HG03064 (cell line): ENCODE results near the gene PRM1.
"Not testable (repeated sequence)": the region's sequence is repeated elsewhere in the genome, so short reads cannot be mapped to it uniquely, and the experiment has no call there.

ENCODE experiments used
- ATAC-seq: cut with Tn5 transposase; IDR thresholded peaks from one replicate; pipeline ENCODE4 v1.9.1; 2021; ENCODE audit warnings: low read depth; ENCODE audit not compliant: unreplicated experiment

The PRM1 gene

DNA sequence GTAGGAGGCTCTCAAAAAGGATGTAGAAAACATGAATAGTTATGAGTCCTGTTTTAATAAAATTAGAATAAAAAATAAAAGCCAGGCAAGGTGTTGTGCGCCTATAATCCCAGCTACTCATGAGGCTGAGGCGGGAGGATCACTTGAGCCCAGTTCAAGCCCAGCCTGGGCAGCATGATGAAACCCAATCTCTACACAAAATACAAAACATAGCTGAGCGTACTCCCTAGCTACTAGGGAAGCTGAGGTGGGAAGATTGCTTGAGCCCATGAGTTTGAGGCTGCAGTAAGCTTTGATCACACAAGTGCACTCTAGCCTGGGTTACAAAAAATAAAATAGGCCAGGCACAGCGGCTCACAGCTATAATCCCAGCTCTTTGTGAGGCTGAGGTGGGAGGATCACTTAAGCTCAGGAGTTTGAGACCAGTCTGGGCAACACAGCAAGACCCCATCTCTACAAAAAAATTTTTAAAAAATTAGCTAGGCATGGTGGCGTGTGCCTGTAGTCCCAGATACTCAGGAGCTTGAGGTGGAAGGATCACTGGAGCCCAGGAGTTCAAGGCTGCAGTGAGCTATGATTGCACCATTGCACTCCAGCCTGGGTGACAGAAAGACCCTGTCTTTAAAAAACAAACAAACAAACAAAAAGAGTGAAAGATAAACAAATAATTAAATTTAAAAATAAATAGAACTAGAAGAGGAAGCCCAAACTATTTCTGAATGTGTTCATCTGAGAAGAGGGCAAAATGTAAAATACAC lies 17.2 kb upstream of the PRM1 start:
- no peak for ATAC-seq

DNA sequence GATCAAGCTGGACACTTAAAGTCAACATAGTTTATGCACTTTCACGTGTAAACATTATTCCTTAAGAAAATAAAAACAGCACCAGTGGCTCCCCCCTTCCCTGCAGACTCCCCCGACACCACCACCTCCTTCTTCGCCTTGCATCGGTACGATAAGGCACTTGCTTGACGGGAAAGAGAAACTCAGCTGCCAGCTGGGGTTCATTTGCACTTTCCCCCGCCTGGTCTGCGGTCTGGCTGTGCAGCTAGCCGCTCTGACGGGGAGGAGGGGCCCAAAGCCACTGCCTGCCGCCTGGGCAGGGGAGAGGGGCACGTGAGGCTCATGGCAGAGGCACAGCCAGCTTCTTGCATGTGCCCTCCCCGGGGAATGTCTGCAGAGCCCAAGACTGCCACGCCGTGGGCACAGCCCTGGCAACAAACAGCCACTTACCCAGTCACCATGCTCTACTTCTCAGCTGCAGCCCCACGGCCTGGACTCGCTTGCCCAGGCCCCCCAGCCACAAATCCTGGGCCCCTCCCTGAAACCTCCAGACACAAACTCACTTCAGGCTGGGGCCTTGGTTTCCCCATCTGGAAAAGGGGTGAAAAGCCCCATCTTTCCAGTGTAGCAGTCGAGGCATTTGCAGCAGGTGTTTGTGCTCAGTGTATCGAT lies 16.5 kb upstream of the PRM1 start:
- ATAC-seq = peak; percentile 71

DNA sequence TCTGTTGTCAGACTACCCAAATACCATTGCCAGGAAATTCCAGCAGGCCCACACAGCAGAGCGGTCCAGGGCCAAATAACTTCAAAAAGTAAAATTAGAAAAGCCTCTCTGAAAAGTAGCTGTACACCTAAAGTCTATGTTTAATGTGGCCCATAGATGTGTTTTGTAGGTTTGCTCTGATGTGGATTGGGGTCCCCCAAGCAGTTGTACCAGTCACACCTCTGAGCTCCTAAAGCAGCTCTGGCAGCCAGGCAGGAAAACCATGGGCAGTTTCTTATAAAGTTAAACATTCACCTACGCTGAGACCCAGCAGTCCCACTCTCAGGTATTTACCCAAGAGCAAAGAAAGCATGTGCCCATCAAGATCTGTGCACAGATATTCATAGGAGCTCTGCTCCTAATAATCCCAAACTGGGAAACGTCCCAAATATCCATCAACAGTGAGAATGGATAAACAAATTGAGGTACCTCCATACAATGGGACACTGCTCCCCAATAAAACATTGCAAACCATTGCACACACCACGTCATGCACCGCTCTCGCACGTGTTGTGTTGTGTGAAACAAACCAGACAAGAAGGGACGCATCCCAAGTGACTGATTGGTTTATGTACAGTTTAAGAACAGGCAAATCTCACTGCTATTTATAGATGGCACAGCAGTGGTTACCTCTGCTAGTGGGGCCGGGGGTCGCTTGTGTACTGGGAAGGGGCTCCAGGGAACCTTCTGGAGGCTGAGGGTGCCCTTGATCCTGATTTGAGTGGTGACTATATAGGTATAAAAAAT lies 15.8 kb upstream of the PRM1 start:
- peak; percentile 10 for ATAC-seq

DNA sequence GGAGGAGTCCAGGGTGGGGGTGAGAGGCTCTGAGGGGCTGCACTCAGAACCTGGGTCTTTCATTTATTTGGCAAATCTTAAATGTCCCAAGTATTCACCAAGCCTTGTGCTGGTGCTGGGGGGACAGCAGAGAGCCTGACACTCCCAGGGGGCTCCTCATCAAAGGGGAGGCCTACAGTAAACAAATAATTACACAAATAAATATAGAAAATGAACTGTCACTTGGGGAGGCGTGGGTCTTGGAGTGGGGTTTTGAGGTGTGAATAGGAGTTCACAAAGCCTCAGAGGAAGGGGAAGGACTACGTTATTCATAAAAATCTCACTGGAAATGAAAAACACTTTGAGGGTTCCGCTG lies 15.2 kb upstream of the PRM1 start:
- no peak for ATAC-seq

DNA sequence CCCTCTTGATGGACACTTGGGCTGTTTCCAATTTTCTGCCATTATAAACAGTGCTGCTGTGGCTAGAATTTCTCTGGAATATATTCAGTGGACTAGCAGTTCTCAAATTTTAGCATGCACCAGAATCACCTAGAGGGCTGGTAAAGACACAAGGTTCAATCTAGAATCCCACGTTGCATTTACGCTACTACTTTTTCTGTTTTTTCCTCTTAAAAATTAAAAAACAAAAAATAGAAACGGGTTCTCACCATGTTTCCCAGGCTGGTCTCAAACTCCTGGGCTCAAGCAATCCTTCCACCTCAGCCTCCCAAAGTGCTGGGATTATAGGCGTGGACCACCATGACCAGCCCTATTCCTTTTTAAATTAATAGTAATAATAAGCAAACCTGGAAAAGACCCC lies 14.5 kb upstream of the PRM1 start:
- no peak for ATAC-seq

DNA sequence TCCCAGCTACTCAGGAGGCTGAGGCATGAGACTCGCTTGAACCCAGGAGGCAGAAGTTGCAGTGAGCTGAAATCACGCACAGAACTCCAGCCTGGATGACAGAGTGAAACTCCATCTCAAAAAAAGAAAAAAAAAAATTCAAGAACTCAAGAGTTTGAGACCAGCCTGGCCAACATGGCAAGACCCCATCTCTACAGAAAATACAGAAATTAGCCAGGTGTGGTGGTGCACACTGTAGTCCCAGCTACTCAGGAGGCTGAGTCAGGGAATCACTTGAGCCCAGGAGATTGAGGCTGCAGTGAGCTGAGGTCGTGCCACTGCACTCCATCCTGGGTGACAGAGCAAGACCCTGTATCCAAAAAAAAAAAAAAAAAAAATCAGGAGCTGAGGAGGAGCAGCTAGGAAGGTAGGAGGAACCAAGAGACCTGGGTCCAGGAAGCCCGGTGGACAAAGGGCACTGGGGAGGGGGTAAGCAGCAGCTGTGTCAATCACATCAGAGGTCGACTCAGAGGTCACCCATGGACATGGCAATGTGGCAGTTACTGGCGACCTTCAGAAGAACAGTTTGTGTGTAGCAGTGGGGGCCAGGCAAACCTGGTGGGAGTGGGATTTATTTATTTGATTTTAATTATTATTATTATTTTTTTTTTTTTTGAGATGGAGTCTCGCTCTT lies 11.1 kb upstream of the PRM1 start:
- no peak for ATAC-seq

DNA sequence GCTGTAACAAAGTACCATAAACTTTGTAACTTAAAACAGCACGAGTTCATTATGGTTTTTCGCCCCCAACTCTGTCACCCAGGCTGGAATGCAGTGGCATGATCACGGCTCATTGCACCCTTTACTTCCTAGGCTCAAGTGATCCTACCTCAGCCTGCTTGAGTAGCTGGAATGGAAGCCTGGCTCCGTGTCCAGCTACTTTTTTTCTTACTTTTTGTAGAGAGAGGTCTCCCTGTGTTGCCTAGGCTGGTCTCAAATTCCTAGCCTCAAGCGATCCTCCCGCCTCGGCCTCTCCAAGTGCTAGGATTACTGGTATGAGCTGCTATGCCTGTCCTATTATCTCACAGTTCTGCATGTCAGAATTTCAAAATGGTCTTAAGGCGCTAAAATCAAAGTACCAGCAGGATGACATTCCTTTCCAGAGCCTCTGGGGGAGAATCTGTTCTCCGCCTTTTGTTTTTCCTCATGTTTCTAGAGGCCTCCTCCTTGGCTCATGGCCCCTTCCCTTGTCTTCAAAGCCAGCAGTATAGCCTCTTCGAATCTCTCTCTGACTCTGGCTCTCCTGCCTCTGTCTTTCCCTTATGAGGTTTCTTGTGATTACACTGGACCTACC lies 10.1 kb upstream of the PRM1 start:
- ATAC-seq = no peak

DNA sequence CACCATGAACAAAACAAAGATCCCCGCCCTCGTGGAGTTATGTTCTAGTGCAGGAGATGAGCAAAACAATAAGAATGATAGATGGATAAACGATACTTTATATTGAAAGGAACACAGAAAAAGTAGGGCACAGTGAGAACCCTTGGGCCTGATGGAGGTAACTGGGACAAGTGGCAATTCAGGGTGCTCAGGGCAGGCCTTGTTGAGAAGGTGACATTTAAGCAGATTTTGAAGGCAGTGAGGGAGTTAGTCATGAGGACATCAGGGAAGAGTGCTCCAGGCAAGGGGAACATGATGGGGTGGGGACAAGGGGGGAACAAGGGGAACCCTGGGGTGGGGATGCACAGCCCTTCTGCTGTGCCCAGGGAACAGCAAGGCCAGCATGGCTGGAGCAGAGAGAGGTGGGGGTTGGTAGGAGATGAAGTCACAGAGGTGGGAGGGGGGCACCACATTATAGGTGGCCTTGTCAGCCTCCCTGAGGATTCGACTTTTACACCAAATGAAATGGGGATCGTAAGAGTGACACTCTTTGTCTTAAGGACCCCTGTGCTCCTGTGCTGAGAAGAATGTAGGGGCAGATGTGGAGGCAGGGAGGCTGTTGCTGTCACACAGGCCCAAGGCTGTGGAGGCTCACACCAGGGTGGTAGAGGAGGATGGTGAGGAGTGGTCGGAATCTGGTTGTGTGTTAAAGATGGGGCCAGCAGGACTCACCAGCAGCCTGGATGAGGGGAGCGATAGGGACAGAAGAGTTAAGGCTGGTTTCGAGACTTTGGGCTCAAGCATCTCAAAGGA lies 9.2 kb upstream of the PRM1 start:
- no peak for ATAC-seq

DNA sequence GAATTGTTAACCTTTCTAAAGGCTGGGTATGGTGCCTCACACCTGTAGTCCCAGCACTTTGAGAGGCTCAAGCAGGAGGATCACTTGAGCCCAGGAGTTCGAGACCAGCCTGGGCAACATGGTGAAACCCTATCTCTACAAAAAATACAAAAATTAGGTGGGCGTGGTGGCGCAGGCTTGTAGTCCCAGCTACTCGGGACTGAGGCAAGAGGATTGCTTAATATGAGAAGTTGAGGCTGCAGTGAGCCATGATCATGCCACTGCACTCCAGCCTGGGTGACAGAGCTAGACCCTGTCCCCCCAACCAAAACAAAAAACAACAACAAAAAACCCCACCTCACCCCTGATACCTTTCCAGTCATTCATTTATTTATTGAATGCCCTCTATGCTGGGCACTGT lies 8.6 kb upstream of the PRM1 start:
- ATAC-seq = not testable (repeated sequence)

DNA sequence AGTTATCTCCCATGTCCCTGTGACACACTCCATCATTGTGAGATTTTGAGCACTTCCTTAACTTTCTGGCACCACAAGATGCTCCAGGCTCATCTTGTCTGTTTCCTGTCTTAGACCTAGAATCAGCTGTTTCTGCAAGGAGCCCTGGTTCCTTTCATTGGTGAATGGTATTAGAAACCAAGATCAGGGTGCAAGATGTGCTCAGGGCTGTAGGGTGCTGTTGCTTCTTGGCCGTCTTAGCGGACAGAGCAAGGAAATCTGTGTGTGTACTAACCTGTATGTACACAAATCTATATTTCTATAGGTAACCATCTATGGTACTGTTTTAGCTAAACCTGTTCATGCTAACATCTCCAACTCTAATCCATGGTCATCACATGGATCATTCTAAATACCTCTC lies 8.1 kb upstream of the PRM1 start:
- ATAC-seq = no peak

DNA sequence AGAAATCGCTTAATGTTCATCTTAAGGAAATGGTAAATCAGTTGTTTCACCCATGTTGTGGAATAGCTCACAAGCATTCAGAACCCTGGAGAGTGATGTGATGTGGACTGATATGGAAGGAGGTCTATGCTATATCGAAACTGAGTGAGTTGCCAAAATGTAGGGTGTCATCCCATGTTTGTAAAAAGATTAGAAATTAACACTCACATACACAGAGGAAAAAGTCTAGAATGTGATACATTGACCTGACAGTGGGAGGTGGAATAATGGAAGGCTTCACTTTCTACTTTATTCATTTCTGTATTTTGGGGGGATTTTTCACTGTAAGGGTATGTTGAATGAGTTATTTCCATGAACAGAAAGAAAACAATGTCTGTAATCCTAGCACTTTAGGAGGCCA lies 4.7 kb upstream of the PRM1 start:
- no peak for ATAC-seq

DNA sequence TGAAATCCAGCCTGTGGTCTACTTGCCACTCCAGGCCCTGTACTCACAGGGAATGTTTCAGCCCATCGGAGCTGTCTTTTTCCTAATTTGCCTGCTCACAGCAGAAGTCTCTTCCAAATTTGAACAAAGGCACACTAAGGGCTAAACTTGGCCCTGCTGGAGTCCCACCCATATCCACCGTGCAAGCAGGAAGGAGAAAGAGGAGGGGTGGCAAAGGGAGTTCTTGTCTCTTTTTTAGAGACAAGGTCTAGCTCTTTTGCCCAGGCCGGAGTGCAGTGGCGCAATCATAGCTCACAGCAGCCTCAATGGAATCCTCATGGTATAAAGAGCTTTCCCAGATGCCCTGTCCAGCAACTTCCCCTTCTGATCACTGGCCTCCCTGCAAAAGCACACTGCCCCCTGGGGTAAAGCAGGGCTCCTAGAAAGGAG lies 2.7 kb upstream of the PRM1 start:
- ATAC-seq = no peak

DNA sequence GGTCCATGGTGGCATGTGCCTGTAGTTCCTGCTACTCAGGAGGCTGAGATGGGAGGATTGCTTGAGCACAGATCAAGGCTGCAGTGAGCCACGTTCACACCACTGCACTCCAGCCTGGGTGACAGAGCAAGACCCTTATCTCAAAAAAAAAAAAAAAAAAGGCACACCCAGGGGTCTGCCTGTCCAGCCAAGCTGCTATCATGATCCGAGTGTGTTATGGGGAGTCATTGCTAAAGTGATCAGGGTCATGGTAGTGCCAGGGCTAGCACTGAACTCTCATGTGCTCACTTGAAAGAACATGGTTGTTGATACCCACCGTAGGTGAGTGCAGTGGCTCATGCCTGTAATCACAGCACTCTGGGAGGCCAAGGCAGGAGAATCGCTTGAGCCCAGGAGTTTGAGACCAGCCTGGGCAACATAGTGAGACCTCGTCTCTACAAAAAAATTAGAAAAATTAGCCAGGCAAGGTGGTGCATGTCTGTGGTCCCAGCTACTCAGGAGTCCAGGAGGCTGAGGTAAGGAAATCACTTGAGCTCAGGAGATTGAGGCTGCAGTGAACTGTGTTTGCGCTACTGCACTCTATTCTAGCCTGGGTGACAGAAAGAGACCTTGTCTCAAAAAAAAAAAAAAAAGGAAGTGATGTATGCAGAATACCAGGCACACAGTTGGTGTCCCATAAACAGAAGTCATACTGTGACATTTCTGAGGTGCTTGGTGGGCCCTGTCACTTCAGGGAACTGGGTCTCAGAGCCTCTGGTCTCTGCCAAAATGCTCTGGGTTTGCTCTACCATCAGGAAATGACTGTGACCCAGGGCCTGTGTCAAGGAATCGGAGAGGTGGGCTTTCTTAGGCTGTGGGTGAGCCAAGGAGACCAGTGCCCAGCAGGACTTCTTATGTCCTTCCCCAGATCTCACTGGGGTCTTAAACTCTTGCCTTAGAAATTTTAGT lies 2.2 kb downstream of the PRM1 start:
- ATAC-seq = no peak

DNA sequence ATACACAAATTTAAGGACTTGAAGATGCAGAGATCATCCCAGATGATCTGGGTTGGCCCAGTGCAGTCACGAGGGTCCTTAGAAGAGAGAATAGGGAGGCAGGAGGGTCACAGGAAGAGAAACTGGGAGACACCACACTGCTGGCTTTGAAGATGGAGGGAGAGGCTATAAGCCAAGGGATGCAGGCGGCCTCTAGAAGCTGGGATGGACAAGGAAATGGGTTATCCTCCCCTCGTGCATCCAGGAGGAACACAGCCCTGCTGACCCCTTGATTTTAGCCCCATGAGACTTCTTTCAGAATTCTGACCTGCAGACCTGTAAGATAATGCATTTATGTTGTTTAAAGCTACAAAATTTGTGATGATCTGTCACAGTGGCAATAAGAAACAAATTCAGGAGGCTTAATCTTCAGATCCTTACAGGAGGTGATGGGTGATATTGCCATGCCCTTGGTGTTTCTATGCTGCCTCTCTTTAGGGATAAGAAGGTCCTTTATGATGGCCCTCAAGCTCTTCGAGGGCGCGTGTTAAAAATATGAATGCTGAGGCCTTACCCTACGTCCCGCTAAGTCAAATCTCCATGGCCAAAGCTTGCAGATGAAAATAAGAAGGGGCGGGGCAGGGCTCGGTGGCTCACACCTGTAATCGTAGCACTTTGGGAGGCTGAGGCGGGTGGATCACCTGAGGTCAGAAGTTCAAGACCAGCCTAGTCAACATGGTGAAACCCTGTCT lies 3.4 kb downstream of the PRM1 start:
- ATAC-seq = no peak

DNA sequence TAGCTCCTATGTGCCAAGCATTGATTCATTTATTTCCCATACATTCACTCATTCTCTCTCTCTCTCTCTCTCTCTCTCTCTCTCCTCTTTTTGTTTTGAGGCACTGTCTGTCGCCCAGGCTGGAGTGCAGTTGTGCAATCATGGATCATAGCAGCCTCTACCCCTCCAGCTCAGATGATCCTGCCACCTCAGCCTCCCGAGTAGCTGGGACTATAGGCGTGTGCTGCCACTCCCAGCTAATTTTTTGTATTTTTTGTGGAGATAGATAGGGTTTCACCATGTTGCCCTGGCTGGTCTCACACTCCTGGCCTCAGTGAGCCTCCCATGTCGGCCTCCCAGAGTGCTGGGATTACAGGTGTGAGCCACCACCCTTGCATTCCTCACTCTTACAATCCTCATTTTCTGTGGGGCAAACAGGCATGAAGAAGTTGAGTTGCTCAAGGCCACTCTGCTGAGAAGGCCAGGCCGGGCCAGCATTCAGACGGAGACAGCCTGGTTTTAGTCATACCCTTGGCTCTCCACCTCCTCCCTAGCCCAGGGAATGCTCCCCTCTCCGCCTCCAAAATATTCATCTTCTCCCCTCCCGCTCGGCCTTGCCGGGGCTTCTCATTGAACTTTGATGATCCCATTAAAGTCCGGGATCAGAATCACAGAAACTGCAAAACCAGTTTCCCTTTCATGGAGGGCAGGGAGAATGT lies 4.1 kb downstream of the PRM1 start:
- ATAC-seq = no peak

DNA sequence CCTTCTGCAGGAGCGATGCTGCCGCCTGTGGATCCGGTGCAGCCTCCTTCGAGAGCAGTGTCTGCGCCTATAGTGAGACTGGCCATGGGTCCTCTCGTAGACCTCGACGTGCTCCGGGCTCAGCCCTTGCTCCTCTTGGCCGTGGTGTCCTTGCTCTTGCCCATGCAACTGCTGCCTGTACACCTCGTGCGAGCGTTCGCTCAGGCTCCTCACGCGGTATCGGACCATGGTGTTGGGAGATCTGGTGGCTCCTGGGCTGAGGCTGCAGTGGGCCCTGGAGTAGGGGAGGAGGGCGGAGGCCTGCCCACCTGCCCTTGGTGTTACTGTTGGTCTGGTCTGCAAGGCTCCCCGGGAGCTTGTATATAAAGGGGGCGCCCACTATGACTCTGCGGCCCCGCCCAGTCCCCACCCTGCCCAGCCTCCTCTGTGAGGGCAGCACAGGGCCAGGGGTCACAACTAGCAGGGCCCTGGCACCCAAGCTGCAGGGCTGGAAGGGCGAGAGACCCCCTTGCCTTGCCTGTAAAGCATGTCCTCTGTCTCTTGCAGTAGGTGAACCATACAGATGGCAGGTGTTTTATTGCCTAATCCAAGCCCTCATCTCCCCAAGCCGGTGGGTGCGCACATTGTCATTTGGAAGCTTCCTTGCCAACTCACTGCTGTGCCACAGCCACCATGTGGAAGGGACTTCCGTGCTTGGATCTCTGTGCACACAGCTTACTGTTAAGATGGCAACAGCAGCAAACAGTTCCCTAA lies 4.8 kb downstream of the PRM1 start, which contains the start of gene PRM2:
Gene PRM2 (minus strand): TSS at position 338 of the 753 bp plus-strand sequence. CDS start 110 bp downstream, at position 228.
- no peak for ATAC-seq

DNA sequence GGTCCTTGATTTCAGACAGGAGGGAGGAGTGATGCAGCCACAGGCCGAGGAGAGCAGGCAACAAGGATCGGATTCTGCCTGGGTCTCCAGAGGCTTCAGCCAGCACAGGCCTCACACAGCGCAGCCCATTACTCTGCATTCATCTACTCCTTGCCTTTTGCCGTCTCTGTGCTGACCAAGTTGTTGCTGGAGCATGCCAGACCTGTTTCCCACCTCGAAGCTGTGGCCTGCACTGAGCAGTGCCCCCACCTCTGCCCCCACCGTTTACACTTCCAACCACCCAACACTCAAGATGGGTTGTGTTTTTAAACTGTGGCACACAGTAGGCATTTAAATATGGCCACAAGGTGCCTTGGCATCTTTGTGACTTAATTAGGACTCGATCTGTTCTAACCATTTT lies 6.2 kb downstream of the PRM1 start:
- ATAC-seq = no peak
